ENCODE results near the gene ARHGAP24. TPM values are rescaled to one million over a fixed set of nuclear protein-coding genes. Genes with fewer than 3 reads are reported as not detected.
"Not testable (repeated sequence)": the region's sequence is repeated elsewhere in the genome, so short reads cannot be mapped to it uniquely, and the experiment has no call there.

ARHGAP24 gene
- total RNA-seq, 1 donor from 2014 or later: 48.6 TPM

DNA sequence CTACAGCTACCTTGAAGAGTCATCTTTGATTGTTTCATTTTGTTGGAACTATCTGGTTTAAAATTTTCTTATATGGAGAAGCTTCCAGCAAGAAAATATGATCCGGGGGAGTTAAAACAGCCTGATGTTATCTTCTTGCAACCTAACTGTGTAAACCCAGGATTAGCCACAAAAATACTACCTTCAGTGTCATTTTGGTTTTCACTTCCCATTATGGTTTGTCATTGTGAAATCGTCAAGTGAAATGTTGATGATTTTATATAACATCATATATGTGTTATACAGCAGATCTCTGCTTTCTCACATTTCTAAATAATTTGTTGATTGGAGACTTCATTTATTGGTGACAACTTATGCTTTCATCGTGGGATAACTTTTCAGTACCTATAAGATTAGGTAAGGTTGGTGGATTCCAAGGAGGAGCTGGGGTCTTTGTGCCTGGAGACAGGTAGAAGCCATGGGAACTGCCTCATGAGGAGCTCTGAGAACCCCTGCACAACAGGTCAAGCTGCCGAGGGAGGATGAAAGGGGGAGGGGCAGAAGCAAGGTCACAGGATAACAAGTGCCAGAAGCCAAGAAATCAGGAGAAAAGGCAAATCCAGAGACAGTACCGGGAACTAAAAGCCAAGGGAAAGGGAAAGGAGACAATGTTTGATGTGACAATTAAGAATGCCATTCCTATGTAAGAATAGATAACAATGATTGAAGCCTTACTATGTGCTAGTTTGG, 7.2 kb downstream of the ARHGAP24 start:
- no peak for DNase-seq (ENCODE audit: low spot score)

DNA sequence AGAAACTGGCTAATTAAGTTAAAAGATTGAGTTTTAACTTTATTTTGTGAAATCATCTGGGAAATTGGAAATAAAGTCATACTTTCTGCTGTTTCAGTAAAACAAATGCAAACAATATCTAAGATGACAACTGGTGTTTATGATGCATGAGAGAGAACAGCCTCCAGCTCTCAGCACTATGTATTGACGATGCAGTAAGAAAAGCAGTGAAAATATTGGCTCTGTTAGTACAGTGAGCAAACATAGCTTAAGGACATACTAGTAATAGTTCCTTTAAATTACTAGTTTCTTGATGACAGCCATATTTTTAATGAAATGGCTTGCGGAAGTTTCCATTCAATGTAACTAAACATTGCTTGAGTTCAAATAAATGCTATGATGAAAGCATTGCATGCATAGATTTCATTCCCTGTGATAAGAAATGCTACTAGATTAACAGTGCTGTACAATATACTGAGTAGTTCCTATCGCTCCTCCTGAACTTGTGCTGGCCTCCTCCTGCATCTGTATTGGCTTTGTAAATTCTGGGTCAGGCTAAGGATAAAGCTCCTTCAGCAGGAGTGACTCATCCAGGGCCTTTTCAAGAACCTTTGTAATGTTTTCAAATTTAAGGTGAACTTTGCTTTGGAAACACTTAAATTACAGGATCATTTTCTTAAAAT, 11.6 kb downstream of the ARHGAP24 start:
- DNase-seq (ENCODE audit: low spot score): no peak

DNA sequence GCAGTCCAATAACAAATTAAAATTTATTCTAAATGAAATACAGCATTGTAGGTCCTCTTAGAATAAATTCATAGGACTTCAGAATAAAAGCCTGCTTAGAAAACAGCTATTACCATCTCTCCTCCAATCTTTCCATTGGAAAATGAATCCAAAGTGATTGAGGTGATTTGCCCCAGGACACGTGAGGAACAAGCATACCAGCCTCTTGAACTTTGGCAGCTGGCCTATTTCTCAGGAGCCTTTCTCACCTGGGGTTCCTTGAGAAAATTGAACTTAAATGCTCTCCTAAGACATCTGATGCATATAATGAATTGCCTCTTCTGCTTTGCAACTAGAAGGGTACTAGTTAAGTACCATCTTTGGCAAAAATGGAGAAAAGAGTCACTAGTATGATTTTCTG, 13.5 kb downstream of the ARHGAP24 start:
- DNase-seq (ENCODE audit: low spot score): no peak

DNA sequence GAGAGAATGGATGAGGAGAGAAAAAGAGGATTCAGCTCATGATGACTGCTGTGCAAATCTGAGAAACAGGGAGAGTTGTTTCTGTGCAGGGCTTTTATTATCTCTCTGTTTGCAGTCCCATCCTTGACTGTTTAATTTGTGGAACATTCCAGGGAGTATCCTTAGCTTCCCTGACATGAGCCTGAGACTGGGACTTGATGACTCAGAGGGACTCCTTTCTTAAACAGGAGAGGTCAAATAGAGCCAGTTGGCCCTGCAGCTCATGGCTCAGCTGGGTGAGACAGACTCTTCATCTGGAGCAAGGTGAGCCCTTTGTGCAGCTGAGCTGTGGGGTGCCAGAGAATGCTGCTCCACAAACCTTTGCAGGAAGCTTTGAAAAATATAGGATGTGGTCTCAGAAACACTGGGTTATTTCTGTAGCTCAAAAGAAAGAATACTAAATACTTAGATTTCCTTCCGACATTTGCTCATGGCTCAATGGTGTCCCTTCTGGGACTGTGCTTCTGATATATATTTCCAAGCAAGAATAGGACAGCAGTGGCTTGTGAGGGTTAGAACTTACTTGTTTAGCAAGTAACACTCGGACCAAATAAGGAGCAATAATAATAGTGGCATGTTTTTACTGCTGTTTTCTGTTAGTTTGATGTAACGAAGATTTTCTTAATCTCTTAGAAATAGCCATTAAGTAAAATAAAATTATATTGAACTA, 14.5 kb downstream of the ARHGAP24 start:
- DNase-seq (ENCODE audit: low spot score): no peak

DNA sequence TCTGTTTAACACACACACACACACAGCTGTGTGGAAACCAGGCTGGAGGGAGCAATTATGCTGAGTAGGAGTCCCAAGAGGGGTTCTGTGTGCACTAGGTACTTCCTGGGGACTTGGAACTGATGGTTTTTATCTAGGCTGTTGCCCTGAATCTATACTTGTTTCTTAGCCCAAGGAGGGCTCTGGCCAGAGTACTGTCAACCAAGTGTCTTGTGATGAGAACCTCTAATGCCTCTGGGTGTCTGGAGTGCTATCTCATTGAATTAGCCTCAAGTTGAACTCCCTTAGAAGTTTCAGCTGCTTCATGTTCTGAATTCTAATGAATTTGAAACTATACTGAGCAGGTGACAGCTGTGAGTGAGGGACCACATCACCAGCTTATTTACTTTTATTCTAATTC, 16.6 kb downstream of the ARHGAP24 start:
- DNase-seq (ENCODE audit: low spot score): no peak

DNA sequence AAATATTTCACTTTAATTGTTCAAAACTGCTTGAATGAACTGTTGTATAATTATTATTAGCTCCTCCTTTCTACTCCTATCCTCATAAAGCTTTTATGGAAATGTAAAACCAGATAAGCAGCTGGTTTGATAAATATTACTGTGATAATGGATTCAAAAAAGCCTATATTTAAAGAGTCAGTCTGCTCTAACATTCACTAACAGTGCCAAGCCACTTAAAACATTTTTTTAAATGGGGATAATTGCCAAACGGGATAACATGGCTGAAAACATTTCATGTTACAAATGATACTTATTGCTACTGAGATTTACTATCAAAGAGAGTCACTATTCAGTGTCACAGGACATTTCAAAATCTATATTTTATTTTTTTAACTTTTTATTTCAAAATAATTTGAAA, 17.4 kb downstream of the ARHGAP24 start:
- DNase-seq (ENCODE audit: low spot score): no peak

DNA sequence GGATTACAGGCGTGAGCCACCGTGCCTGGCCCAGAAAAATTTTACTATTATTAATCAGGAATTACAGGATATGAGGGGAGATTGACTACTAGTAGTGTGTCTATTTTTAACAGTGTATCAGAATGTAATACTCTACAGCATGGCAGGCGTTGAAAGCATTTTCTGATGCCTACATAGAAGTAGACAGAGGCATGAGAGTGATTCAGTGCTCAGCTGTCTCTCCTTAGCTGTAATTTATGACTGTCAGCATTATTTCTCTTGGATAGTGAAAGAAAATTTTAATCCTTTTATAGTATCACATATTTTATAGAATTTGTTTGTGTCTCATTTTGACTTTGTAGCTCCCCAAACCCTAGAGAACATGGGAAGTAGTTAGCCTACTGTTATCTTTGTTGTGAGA, 20.7 kb downstream of the ARHGAP24 start:
- no peak for DNase-seq (ENCODE audit: low spot score)

DNA sequence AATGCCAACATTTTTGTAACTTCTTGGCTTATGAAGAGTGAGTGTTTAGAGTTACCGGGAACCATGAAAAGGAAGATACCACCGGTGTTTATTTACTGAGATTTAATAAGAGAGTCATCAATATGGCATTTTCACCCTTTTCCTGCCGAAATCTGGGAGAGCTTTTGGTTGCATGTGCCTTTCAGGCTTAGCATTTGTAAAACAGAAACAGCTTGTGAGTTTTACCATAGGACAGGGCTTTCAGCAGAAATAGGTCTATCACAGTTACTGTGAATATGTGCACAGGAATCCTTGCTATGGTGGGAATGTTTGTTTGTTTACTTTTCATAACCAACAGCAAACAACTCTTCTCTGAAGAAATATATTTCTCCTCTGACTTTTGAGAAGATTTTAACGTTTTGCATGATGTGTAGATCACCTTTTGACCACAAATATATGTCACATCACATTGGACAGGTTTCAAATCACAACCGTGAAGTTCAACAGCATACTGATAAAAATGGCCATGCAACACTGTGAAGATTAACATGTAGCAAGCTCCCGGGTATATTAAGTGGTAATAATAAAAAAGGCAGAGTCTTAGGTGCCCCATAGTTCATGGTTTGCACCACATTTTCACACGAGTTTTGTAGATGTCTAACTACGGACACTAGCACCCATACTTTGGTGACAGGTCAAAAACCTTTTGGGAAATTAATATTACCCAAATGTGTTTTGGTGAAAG, 21.3 kb downstream of the ARHGAP24 start:
- DNase-seq (ENCODE audit: low spot score): no peak

DNA sequence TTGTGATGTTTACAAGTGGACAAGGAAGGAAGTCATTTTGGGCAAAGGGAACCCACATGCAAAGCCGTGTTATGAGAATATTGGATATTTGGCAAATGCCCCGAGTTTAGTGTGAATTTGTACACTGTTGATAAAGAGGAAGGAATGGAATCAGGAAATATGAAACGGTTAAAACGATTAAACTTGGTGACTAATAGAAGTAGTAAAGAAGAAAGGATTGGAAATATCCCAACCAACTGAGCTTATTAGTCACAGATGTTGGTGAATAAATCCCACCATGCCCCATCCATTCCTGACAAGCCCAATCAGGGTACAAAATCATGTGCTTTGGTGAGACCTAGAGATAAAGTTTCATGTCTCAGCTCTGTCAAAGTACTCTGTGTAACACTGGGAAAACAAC, 22.0 kb downstream of the ARHGAP24 start:
- no peak for DNase-seq (ENCODE audit: low spot score)

DNA sequence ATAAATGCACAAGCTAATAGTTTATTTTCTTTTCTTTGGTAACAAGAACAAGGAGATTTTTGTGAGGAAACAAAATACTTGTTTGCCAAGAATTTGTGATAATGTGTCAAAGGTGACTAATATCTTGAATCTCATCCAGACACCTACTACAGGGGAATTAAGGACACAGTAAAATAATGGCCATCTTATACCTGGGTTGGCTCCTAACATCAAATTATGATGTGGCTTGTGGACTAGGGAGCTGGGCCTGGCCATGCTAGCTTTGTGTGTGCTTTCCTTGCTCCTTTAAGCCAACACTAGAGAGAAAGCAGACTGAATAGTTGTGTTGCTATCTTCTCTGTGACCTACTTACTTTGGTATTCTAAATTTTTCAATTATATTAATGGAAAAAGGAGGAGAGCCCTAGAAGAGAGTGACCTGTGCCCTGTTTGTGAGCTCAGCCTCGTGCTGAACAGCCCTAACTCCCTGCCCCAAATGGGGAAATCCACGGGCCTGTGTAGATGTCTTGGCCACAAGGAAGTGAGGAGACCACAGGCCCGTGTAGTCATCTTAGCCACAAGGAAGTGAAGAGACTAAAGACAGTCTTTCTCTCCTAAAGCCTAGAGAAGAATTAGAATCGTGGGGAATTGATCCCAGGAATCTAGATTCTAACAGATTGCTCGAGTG, 23.3 kb downstream of the ARHGAP24 start:
- no peak for DNase-seq (ENCODE audit: low spot score)

DNA sequence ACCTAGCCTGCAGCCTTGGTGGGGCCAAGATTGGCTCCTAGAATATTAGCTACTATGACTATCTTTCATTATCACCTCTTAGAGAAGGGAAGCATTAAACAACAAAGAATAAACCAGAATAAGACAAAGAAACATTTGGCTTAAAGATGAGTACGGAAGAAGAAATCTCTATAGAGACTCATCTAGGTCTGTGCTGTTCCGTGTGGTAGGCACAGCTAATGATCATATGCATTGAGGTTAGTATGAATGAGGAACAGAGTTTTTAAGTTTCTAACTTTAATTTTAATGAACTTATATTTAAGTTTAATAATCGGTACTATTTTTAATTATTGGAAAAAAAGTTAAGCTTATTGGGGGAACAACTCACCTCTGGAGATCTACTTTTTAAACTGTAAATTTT, 24.6 kb downstream of the ARHGAP24 start:
- no peak for DNase-seq (ENCODE audit: low spot score)

DNA sequence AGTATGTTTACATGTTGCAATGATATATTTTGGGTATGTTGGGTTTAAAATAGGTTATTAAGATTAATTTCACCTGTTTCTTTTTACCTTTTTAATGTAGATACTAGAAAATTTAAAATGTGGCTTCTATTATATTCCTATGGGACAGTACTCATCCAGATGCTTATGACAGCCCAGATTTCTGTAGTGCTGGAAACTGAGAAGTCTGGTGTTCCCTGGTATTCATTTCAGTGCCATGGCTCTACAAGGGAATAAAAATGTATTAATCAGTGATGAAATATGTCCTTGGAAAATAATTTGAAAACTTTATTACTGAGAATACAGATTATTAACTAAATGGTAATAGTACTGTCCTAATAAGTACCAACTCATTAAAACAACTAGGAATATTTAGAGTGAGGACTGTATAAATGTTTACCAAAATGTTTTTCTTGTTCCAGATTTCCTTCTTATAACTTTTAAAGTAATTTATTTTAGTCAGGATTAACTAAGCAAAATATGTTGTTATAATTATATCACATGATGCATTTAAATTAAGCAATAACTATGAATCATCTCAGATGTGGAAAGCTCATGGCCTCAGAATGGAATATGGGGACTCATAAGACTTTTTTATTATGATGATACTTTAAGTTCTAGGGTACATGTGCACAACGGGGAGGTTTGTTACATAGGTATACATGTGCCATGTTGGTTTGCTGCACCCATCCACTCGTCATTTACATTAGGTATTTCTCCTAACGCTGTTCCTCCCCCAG, 25.3 kb downstream of the ARHGAP24 start:
- no peak for DNase-seq (ENCODE audit: low spot score)

DNA sequence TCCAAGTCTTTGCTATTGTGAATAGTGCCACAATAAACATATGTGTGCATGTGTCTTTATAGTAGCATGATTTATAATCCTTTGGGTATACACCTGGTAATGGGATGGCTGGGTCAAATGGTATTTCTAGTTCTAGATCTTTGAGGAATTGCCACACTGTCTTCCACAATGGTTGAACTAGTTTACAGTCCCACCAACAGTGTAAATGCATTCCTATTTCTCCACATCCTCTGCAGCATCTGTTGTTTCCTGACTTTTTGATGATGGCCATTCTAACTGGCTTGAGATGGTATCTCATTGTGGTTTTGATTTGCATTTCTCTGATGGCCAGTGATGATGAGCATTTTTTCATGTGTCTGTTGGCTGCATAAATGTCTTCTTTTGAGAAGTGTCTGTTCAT, 26.2 kb downstream of the ARHGAP24 start:
- not testable (repeated sequence) for DNase-seq (ENCODE audit: low spot score)

DNA sequence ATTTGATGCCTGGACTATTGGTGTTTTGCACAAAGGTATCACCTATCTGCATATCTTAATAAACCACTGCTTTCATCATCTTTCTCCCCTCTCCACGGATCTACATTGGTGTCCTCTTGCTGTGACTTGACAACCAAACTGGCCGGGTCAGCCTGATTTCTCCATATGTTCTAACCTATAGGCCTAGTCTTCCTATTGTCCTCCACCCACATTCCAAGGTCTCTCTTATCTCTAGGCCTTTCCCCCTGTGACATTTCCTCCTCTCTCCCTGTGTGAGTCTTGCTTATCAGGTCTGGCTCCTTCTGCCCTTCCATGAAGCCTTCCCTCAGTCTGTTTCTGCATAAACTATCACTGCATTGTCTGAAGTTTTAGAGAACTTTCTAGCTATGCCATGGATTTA, 33.7 kb downstream of the ARHGAP24 start:
- no peak for DNase-seq (ENCODE audit: low spot score)

DNA sequence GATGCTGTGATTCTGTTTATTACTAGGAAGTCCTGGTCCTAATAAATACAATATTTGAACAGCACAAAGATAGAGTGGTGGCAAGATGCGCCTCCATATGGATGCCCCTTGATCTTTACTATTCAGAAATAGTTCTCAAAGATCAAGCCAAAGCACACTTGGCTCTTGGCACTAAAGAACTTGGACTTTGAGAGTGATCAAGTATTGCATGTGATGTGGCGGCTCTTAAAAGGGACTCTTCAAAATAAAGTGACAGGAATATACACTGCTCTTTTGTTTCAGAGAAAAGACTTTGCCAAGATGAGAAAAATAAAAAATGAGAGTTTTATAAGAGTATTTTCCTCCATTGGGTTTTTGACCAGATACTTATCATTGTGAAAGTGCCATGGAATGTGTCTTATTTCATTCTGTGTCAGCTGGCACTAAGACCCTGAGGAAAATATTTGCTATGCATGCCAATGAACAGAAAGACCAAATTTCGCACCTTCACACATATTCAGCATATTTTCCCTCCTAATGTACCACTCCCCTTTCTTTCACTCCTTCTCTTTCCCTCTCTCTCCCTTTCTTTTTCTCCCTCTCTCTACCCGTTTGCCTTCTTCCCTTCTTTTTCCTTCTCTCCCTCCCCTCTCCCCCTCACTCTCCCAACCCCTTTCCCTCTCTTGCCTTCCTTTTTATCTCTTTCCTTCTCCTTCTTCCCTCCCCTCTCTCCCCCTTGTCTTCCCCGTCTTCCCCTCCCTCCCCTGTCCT, 35.1 kb downstream of the ARHGAP24 start:
- no peak for DNase-seq (ENCODE audit: low spot score)

DNA sequence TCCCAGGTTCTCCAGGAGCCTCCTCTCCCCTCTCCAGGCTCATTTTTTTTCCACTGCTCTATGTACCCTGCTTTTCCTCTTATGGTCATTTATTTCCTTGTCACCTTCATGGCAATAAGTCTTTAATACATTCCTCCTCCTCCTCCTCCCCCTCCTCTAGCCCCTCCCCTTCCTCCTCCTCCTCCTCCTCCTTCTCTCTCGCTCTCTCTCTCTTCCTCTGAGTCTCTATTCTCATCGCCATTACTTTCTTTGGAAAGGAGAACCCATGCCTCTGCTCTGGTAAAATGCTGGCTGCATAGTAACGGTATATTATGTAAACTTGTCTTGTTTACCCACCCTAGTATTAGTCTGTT, 35.7 kb downstream of the ARHGAP24 start:
- DNase-seq (ENCODE audit: low spot score): no peak

DNA sequence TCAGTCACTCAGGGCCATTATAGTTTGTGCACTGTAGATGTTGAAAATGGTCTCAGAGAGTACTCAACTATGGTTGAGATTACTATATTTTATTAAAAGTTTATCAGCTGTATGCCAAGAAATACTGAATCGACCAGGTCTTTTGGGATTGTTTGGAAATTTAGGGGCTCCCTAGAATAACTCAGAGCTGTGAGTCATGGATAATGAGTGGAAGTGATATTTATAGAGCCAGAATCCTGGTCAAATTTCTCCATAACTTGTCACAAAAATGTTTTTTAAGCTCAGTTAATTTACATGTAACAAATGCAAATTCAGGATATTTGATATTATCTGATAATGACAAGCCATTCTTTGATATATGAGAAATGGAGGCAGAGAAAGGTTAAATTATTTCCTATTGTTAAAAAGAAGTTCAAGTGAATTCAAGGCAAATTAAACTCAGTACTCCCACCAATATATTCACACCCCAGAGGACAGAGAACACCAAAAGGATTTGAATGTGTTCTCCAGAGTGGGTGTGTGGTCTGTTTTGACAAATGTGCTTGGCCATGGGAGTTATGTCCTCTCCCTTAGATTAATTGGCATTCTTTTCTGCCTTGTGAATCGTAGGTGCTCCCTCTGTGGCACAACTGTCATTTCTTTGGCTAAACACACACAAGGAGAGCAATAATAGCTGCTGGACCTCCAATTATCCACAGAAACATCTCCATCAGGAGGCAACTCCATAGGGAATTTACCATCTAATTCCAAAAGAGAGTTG, 37.7 kb downstream of the ARHGAP24 start:
- no peak for DNase-seq (ENCODE audit: low spot score)

DNA sequence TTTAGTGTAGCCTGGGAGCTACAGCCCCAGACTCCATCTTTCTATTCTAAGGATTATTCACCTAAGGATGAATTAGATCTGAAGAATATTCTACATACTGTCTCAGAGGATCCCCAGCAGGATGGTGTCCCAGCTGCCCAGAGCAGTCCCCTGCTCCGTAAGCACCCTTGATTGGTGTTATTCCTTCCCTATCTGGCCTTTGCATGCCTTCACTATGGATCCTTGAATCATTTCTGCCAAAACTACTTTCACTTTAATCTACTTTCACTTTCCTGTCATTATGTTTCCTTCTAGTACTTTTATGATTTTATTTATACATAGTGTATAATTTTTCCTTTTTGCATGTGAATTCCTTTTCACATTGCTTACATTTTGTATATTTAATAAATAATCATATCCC, 39.2 kb downstream of the ARHGAP24 start:
- DNase-seq (ENCODE audit: low spot score): no peak

DNA sequence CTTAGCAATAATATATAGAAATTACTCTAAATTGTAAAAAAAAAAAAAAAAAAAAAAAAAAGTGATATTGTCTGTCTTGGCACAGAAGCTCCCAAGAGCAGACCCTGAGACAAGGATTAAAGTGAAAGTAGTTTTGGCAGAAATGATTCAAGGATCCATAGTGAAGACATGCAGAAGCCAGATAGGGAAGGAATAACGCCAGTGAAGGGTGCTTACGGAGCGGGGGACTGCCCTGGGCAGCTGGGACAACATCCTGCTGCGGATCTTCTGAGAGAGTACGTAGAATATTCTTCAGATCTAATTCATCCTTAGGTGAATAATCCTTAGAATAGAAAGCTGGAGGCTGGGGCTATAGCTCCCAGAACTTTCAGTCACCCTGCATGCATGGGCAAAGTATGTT, 39.8 kb downstream of the ARHGAP24 start:
- no peak for DNase-seq (ENCODE audit: low spot score)
